ENCODE results near the gene FCGR2B. TPM values are rescaled to one million over a fixed set of nuclear protein-coding genes. Genes with fewer than 3 reads are reported as not detected.
"Not testable (repeated sequence)": the region's sequence is repeated elsewhere in the genome, so short reads cannot be mapped to it uniquely, and the experiment has no call there.

The FCGR2B gene
- total RNA-seq, 1 donor from 2014 or later, result not detected

DNA sequence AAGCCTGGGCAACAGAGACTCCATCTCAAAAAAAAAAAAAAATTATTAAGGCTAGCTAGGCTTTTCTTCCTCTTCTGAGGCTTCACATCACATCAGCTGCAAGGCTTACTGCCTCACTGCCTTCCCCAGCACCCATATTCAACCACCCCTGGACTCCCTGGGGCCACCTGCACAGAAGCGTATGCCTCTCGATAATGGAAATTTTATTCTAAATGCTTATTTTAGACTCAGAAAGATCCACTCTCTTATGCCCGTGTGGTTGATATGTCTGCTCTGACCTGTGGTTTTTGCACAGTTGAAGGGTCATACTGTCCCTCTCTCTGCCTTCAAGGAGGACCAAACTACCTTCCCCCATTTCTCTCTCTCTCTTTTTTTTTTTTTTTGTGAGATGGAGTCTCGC is 42.6 kb downstream of the FCGR2B start:
- no peak for DNase-seq (ENCODE audit: low read depth, low spot score)

DNA sequence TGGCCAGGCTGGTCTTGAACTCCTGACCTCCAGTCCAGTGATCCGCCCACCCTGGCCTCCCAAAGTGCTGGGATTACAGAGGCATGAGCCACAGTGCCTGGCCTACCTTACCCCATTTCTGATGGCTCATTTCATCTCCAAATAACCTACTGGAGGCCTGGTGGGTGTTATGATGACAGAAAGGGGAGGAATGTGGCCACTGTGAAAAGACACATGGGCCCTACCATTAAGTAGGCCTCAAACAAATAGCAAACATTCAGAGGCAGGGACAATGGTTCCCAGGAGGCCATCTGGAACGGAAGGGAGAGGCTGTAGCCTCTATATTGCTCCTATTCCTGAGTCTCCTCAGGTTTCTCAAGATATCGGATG is 43.2 kb downstream of the FCGR2B start:
- DNase-seq (ENCODE audit: low read depth, low spot score), result no peak

DNA sequence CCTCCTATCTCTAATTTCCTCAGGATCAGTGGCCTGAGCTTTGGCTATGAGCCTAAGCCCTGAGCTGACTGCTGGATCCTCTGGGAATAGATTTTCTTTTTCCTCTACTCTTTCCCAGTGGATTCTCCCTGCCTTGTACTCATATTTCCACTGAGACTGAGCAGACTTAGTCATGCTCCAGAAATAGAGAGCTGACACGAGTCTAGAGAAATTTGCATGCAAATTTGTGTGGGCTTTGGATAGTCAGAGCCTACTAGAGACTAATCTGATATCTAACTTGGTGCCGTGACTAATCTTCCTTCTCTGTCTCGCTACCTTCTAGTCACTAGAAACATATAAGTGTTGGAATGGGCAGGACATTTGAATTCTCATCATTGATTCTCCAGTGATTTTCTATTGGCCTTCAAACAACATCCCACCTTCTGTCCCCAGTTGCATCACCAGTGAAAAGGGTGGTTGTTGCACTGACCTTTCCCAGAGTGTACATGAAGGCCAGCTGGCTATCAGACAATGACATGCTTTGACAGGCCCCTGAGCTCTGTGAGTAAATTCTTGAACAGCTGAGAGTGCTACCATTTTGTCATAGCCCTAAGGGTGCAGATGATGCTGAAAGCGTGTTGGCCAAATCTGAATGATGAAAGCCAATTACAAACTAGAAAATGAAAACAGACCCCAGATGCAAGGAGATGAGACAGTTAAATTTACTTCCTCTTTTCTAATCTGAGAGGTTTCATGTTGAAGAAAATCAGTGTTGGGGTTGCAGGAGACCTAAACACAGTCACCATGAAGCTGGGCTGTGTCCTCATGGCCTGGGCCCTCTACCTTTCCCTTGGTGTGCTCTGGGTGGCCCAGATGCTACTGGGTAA is 43.8 kb downstream of the FCGR2B start, which contains the start of gene FCRLA:
Gene FCRLA, plus strand, starts transcription at position 748 of the 866 bp plus-strand sequence. Its CDS starts 36 bp downstream, at position 784.
- DNase-seq (ENCODE audit: low read depth, low spot score), result no peak

DNA sequence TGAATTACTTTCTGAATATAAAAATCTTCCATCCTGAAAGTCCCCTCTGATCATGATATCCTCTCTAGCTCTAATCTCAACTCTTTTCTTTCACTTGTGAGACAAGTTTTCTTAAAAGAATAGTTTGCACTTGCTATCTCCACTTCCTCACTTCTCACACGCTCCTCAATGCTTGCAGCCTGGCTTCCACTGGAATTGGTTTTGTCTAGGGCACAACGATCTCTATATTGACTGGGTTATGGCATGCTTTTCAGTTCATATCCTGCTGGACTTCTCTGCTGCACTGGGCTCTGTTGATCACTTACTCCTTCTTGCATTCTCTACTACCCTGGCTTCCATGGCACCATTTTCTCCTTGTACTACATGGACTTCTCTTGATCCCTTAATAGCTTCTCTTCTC is 44.6 kb downstream of the FCGR2B start:
- no peak for DNase-seq (ENCODE audit: low read depth, low spot score)

DNA sequence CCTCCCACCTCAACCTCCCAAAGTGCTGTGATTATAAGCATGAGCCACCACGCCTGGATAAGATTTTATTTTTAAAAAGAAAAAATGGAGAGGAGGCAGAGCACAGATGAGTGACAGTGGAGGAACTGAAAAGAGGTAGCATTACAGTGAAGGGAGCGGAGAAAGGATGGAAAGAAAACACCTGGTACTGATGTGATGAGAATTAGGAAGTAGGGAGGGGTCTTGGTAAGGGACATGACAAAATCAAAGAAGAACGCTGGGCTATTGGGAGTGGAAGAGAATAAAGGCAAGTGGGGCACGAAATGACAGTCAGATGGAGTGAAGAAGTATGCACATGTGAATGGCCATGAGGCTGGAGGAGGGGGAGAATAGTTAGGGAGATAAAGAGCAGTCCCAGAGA is 46.4 kb downstream of the FCGR2B start:
- no peak for DNase-seq (ENCODE audit: low read depth, low spot score)

DNA sequence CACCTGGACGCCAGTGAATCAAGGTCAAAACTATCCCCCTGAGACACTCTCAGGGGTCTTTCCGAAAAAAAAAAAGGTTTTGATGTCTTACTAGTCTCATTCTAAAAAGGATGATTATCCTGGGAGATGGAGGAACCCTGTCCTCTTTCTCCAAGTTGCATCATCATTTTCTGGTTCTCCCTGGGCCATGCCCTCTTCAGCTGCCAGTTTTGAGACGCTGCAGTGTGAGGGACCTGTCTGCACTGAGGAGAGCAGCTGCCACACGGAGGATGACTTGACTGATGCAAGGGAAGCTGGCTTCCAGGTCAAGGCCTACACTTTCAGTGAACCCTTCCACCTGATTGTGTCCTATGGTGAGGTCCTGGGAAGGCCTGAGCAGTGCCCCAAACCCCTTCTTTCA is 47.6 kb downstream of the FCGR2B start:
- DNase-seq (ENCODE audit: low read depth, low spot score), result no peak

DNA sequence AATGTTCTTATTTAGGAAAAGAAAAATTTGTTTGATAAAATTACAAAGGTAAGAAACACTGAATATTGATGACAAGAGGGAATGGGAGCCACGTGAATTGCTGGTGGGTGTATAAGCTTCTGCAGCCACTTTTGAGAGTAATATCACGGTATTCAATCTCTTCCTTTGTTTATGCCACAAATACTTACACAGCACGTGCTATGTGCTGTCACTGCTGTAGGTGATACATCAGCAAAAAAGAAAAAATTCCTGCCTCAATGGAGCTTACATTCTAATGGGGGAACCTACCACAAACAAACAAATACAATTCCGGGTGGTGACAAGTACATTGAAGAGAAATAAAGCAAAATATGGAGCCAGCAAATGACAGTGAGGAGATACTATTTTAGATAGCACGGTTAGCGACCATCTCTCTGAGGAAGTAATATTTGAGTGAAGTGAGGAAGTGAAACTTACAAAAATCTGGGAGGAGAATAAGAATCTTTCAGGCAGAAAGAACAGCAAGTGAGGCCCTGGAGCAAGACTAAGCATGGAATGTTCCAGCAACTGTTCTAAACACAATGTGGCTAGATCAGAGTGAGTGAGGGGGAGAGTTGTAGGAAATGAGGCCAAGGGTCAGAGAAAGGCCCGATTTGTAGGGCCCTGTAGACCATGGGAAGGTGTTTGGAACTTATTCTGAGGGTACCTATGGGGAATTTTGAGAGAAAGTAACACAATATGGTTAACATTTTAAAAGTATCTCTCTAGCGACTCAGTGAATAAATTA is 55.8 kb downstream of the FCGR2B start:
- DNase-seq (ENCODE audit: low read depth, low spot score), result no peak

DNA sequence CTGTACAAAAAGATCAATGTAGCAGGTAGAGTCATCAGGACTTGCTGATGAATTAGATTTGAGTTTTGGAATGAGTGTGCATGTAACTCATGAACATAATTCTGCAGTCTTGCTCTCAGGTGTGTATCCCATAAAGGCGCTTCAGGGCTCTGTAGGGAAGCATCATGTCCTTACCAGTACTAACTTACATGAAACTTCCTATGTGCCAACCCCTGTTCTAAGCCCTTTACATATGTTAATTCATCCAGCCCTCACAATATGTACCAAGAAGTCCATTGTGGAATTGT is 56.3 kb downstream of the FCGR2B start:
- DNase-seq (ENCODE audit: low read depth, low spot score), result no peak

DNA sequence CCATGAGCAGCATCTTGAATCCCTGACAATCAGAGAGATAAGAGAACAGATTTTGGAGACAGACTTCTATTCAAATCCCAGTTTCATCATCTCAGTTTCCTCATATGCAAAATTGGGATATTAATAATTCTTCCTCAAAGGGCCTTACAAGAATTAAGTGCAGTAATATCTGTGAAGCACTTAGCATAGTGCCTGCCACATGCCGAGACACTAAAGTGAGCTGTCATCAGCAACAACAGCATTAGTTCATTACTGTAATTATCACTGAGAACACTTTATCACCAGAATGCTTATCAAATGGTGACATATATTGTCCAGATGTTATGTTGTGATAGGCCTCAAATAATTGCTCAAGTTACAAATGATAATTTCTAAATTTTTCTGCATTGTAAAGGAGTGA is 57.5 kb downstream of the FCGR2B start:
- DNase-seq (ENCODE audit: low read depth, low spot score), result no peak

DNA sequence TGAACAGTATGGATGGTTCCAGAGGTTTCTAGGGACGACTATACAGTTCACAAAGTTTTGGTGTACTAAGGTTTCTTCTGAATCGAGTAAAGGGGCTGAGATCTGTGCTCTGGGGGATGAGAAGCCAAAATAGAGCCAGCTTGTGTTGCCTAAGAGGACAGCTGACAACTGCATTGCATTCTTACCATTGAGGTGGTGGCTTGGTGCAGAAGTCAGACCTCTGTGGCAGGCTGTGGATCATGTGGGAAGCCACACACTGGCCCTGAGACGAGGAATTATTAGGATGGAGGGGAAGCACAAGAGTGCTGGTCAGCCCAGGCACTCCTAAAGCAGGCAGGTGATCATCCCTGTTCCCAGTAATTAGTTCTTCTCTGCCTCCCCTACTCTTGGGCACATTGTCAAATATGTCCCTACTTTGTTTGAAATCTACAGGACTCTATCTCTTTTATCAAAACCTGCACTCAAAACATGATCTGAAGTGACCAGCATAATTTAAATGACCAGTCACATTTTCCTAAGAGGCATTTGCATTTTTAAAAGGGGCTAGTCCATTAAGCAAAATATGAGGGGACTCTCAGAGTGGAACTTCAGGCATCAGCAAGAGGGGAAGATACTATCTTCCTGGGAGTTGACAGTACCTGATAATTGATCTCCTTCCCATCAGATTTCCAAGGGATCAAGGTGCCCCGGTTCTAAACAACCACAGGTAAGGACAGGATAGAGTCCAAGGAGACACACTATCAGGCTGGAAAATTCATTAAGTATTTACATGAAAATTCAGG is 58.2 kb downstream of the FCGR2B start, which contains the start of gene FCRLB:
Gene FCRLB, plus strand, starts transcription at position 589 of the 782 bp plus-strand sequence. CDS start 1,129 bp downstream, outside the sequence.
- DNase-seq (ENCODE audit: low read depth, low spot score), result no peak

DNA sequence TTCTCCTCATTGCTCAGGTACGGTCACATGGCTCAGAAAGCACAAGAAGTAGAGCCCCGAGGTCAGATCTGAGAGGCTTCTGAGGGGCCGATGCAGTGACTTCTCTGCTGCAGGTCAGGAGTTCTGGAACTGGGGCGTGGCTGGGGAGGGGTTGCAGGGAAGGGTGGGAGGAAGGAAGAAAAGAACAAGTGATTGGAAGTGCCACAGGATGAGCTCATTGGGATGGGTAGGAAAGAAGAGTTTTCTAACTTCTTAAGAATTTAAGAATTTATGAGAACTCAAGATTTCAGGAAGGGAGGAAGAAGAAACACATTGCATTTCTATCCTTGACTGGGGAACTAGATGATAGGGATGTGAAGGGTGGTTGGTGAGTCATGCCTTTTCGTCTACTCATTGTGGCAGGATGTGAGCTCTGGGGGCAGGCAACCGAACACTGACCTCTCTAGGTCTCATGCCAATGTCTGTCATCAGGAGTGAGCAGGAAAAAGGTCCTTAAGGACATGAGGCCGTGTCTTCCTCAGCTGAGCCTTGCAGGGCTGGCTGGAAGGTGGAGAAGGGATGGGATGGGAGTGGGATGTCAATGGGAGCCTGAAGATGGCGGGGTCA is 58.9 kb downstream of the FCGR2B start:
- no peak for DNase-seq (ENCODE audit: low read depth, low spot score)

DNA sequence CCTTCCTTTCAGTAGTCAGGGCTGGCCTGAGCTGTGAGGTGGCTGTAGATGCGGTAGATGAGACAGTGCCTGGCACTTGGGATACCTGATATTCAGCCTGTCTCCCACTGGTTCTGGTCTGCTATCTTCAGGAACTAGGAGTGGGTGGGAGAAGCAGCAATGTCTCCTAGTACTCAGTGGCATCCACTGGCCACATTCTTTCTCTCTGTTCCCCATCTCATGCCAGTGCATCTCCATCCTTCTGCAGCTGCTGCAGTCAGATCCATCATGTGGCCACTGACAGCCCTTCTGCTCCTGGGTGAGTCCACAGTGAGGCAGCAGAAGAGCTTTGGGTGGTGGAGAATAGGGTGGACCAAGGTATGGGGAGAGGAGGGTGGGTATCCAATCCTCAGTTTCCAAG is 59.5 kb downstream of the FCGR2B start:
- no peak for DNase-seq (ENCODE audit: low read depth, low spot score)

DNA sequence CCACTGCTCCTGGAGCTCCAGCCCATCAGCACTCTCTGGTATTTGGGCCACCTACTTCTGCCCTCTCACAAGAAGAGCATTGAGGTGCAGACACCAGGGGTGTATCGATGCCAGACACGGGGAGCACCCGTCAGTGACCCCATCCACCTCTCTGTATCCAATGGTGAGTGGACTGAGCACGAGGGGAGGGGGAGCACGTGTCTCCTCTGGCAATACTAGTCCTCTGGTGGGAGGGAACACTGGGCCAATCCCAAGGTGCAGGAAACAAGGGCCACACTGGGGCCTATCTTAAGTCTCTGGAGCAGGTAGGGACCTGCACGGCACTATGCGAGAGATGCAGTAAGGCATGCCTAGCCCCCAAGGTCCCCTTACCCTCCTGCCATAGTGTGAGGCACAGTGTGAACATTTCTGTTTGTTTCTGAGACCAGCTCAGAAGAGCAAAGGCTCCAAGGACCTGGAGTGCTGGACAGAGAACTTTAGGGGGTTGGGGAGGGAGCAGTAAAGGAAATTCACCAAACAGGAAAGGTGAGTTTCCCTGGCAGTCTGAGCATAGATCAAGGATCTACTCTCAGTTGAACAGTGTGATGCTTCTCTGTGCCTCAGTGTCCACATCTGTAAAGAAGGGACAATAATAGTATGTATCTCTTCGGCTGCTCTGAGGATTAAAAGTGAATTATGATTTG is 60.7 kb downstream of the FCGR2B start:
- DNase-seq (ENCODE audit: low read depth, low spot score), result no peak

DNA sequence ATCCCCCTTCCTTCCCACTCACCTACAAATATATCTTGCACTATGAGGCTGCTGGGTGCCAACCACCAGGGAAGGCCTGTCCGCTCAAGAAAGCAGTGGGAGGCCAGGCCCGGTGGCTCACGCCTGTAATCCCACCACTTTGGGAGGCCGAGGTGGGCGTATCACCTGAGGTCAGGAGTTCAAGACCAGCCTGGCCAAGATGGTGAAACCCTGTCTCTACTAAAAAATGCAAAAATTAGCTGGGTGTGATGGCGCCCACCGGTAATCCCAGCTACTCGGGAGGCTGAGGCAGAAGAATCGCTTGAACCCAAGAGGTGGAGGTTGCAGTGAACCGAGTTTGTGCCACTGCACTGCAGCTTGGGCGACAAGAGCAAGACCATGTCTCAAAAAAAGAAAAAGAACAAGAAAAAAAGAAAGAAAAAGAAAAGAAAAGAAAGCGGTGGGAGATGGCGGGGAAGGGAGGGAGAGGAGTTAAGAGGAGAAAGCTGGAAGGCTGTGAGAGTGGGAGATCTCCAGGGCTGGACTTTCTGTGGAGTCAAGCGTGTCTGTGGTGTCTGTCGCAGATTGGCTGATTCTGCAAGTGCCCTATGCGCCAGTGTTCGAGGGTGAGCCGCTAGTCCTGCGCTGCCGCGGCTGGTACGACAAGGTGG is 62.4 kb downstream of the FCGR2B start:
- DNase-seq (ENCODE audit: low read depth, low spot score), result not testable (repeated sequence)

DNA sequence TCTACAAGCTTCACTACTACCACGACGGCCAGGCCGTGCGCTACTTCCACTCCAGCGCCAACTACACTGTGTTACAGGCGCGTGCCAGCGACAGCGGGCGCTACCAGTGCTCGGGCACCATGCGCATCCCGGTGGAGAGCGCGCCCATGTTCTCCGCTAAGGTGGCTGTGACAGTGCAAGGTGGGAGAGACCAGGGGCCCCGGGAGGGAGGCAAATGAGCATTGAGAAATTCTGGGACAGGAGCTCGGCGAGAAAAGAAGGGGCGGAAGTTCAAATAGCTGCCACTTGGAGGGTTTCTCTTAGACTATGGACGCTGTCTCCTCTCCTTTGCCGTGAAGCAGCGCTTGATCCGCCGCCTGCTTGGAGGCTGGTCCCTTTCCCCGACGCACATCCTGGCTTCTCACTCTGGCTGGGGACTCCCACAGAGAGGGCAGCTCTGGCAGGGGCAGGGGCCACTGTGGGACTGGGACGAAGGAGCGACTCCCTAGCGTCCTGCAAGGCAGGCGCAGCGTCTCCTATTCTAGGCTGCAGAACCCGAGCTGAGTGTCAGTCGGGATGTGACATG is 63.0 kb downstream of the FCGR2B start:
- DNase-seq (ENCODE audit: low read depth, low spot score), result no peak

DNA sequence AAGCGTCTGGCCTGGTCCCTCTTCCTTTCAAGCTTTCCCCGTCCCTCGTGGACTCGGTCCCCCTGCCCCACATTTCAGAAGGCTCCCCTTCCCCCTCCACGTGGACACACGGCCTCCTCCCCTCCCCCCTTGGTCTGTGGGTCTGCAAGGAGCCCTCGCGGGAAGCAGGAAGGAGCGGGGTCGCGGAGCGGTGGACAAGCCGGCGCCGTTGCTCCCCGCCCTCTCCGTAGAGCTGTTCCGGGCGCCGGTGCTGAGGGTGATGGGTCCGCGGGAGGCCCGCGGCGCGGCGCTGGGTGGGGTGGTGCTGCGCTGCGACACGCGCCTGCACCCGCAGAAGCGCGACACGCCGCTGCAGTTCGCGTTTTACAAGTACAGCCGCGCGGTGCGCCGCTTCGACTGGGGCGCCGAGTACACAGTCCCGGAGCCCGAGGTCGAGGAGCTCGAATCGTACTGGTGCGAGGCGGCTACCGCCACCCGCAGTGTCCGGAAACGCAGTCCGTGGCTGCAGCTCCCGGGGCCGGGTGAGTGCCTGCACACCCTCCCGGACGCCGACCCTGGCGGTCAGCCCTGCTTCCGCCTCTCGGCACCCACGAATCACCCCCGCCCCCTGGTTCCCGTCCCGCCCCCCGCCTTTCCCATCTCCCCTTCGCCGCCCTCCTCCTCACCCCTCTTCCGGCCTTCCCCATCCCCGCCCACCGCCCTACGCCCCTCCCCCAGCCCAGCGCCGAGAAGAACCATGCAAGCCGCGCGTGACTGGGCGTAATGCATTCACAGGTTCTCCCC is 63.7 kb downstream of the FCGR2B start:
- no peak for DNase-seq (ENCODE audit: low read depth, low spot score)

DNA sequence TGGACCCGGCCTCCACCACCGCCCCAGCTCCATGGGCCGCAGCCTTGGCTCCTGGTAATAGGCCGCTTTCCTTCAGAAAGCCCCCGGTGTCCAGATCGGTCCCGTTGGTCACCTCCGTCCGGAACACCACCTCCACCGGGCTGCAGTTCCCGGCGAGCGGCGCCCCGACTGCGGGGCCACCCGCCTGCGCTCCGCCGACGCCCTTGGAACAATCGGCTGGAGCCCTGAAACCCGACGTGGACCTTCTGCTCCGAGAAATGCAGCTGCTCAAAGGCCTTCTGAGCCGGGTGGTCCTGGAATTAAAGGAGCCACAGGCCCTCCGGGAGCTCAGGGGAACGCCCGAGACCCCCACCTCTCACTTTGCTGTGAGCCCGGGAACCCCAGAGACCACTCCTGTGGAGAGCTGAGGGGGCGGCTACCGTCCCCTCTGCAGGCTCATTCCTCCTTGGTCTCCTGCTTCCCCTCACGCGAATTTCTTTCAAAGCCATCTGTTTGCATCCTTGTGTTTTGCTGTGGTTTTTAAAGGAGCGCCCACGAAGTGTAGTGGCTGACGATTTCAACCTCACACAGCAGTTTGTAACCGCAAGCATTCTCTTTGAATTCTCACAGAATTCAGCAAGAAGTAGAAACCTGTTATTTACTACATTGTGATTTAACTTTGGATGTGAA is 64.4 kb downstream of the FCGR2B start:
- DNase-seq (ENCODE audit: low read depth, low spot score), result no peak

Data from pulmonary artery endothelial cell (primary cell).